Glomerular endothelial cell (primary cell): ENCODE data around the gene SPATA16. TPM values are rescaled to one million over a fixed set of nuclear protein-coding genes. Genes with fewer than 3 reads are reported as not detected.
"Not testable (repeated sequence)": the region's sequence is repeated elsewhere in the genome, so short reads cannot be mapped to it uniquely, and the experiment has no call there.

Source experiments
- DNase-seq: peaks from one replicate; pipeline ENCODE4 v3.0.0-alpha.2; 2011; ENCODE audit warnings: low read depth, low spot score; ENCODE audit errors: extremely low read depth
- total RNA-seq: library from RNA; depleted of rRNA; stranded (reverse); fragments of >200 nt; gene quantifications from 2 replicates; pipeline ENCODE4 v1.2.3, GENCODE V29; 2015

The SPATA16 gene
- total RNA-seq, 1 donor from 2014 or later: not detected

DNA sequence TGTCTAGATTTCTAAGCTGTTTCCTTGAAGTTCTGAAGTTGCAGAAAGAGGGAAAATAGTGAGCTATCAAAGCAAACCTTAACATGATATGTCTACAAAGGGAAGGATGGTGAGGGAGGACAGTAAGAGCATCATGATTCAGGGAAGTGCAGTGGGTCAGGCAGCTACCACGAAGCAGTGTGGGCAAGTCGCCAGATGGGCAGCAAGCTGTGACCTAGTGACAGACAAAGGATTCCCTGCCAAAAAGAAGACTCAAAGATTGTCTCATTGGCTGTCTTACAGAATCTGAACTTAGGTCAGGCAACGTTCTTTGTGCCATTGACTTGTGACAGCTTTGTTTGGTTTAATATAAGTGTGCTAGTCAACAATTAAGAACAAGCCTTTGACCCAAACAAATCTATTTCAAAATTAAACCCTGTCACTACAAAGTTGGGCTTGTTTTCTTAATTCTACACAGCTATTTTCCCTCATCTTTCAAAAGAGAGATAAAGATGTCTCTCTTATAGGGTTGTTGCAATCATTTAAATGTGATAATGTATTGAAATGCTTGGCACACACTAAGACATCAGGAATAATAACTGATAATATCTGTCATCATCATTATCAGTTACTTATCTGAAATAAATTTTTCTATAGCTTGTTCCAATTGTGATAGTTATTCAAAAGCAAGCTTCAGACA lies 237.3 kb downstream of the SPATA16 start:
- no peak for DNase-seq

DNA sequence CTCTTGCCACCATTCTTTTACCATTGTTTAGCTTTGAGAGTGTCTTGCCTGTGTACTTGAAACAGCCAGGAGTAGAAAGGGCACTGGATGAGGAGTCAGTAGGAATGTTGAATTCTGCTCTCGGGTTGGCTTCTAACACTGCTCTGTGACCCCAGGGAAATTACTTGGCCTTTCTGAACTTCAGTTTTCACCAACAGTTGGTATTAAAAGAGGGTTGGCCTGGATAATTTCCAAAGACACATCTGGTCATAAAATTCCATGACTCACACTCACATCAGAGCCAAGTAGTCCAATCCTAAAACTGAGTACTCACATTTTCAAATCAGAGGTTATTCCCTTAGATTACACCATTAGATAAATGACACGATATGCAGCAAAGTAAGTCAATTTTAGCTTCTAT lies 248.9 kb downstream of the SPATA16 start:
- no peak for DNase-seq

DNA sequence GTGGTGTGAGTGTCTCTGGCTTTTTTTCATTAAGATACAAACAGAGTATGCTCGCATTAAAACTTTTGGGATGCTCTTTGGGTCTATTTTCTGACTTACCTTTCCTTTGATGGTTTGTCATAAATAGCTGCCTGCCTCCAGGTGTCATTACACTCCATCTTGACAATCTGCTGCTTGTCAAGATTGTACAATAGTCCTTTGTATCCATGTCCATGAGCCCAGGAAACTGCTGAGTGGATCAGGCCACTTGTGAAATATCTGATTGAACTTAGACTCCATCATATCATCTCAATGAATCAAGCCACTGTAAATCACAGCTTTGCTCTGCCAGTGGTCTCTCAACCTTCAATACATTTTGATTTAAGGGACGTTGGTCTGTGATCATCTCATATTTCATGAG lies 255.3 kb downstream of the SPATA16 start:
- DNase-seq: no peak

DNA sequence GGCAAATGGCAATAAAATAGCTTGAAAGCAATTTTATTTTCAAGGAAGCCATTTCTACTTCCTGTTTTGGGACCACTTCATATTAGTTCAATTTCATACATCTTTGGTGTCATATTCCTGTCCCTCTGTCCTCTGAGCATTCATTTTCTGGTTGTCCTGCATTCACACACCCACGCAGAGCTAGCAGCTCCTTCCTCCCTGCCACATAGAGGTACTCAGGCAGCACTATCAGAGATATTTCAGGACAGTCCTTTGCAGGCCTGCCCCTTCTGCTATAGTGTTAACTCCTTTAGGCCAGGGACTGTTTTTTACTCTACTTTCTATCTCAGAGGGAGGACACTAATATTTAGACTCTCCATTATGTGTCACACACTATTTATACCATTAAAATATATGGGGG lies 258.5 kb downstream of the SPATA16 start:
- DNase-seq: no peak

DNA sequence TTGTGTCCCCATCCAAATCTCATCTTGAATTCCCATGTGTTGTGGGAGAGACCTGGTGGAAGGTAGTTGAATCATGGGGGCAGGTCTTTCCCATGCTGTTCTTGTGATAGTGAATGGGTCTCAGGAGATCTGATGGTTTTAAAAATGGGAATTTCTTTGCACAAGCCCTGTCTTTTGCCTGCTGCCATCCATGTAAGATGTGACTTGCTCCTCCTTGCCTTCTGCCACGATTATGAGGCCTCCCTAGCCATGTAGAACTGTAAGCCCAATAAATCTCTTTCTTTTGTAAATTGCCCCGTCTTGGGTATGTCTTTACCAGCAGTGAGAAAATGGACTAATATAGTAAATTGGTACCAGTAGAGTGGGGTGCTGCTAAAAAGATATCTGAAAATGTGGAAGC lies 261.7 kb downstream of the SPATA16 start:
- DNase-seq: not testable (repeated sequence)

DNA sequence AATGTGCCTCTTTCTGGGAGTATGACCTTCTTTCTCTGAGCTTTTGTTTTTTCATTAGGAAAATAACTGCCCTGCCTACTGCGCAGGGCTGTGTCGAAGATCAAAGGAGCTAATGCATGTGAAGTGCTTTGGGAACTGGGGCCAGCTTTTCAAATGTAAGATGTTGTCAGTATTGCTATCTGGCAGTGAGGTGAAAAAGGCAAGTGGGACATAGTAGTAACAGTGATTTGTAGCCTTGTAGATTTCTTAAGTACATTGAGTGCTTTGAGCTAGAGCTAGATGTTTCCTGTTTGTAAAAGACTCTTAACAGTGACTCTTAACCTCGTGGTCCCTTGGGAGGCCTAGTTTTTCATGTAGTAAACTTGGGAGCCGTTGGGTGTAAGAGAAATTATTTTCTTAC lies 264.0 kb downstream of the SPATA16 start:
- DNase-seq: no peak

DNA sequence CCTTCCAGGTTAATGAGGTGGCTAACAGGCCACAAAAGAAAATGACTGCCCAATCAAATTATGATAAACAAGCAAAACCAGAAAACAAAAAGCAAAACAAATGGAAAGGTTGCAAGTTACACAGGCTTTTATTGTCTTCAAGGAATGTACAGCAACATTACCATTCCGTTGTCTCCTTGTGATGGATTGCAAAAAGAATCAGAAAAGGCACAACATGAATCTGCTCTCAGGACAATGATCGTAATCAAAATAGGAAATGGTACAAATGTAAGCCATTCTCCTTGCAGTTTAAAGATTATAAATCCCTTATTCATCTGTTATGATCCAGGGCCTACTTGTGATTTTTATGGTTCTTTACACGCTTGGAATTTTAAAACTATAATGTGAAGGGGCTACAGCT lies 264.7 kb downstream of the SPATA16 start:
- no peak for DNase-seq

DNA sequence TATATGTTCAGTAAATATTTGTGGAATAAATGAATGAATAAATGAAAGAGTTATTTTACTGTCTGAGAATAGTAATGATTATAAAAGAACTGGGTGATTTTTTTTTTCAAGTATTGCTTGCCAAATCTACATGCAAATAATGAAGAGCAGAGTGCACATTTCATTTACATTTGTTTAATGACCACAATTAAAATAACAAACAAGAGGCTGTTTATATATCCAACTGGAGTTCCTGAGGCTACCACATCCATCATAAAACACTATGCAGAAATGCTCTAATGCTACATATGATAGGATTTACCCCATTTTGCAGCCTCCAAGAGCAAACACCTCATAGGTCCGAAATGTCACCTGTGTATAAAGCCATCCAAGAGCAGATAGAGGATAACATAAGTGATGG lies 266.0 kb downstream of the SPATA16 start:
- no peak for DNase-seq

DNA sequence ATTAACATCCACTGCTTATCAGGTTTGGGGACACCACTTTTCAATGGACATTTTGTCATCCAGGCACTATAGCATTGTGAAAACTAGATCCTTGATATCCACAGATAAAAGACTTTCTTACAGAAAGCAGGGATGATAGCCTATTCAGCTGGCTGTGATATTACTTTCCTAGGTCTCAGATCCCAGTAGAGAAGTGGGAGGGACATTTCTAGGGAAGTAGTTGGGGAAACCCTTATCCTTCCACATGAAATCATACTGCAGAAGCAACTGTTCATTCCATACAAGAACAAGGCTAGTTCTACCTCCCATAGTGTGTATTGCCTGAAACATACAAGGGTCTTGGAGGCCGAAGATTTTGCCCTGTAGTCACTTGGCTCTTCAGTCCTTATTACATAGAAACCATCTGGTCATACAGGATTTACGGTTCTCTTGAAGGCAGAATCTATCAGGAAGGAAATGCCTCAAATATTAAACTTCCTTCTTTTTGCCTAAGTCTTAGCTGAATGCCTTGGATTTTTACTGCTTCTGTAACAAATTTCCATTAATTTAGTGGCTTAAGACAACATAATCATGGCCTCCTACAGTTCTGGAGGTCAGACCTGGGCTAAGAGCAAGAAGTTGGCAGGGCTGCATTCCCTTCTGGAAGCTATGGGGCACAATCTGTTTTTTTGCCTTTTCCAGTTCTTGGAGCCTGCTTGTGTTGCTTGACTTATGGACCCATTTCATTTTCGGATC lies 271.1 kb downstream of the SPATA16 start:
- no peak for DNase-seq

DNA sequence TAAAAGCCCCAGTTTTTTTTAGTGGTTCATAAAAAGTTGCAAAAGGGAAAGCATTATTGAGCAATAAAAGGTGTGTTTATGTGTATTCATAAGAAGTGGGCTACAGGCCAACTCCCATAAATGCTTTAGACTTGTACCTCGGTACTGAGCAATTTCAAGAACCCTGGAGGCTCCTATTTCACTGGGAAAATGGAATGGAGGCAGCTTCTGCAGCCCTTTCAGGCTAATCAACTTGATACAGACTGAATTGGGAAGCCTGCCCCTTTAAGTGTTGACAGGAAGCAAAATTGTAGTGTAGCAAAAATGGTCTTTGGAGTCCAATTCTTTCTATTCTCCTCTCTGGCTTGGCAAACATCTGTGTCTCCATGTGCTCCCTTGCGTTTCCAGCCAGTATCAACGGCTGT lies 271.7 kb downstream of the SPATA16 start:
- DNase-seq: no peak

DNA sequence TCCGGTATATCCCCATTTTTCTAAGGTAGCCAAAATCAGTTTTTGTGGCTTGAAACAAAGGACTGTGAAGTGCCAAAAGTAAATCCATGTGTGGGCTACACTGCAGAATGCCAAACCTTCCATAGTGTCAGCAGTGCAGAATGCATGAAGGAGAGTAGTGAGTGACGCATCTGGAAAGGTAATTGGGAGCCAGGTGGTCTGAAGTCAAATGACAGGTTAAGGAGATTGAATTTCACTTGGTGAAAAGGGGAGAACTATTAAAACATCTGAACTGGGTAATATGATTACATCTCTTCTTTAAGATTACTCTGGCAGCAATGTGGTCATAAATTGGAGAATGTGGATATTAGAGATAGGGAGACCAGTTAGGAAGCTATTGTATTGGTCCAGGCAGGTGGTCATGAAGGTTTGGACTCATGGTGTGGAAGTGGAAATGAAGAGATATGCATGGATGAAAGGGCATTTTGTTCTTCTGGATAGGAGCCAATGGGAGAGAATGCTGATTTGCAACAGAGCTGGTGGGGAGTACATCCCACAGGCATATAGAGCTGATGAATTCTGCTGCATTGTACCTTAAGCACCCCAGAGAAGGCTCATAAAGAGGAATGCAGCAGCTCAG lies 272.3 kb downstream of the SPATA16 start:
- DNase-seq: no peak

DNA sequence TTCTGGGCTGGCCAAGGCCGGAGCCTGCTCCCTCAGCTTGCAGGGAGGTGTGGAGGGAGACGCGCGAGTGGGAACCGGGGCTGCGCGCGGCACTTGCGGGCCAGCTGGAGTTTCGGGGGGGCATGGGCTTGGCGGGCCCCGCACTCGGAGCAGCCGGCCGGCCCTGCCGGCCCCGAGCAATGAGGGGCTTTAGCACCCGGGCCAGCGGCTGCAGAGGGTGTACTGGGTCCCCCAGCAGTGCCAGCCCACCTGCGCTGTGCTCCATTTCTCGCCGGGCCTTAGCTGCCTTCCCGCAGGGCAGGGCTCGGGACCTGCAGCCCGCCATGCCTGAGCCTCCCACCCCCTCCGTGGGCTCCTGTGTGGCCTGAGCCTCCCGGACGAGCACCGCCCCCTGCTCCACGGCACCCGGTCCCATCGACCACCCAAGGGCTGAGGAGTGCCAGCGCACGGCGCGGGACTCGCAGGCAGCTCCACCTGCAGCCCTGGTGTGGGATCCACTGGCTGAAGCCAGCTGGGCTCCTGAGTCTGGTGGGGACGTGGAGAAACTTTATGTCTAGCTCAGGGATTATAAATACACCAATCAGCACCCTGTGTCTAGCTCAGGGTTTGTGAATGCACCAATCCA lies 274.2 kb downstream of the SPATA16 start:
- not testable (repeated sequence) for DNase-seq

DNA sequence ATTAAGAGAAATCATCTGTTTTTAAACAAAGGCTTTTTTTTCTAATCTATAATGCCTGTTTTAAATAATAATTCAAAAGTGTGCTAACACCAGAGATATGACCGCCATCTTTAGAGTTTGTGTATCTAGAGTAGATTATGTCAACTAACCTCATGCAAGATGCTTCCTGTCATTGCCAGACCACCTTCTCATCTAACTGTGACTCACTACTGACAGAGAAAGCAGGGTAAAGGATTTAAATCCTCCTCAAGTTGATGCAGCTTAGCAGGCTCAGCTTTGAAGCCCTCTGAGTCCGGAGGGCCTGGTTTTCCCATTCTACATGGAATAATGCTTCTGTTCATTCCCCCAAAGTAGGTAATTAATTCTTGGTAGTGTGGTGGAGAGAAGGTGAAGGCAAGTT lies 282.0 kb downstream of the SPATA16 start:
- DNase-seq: no peak

DNA sequence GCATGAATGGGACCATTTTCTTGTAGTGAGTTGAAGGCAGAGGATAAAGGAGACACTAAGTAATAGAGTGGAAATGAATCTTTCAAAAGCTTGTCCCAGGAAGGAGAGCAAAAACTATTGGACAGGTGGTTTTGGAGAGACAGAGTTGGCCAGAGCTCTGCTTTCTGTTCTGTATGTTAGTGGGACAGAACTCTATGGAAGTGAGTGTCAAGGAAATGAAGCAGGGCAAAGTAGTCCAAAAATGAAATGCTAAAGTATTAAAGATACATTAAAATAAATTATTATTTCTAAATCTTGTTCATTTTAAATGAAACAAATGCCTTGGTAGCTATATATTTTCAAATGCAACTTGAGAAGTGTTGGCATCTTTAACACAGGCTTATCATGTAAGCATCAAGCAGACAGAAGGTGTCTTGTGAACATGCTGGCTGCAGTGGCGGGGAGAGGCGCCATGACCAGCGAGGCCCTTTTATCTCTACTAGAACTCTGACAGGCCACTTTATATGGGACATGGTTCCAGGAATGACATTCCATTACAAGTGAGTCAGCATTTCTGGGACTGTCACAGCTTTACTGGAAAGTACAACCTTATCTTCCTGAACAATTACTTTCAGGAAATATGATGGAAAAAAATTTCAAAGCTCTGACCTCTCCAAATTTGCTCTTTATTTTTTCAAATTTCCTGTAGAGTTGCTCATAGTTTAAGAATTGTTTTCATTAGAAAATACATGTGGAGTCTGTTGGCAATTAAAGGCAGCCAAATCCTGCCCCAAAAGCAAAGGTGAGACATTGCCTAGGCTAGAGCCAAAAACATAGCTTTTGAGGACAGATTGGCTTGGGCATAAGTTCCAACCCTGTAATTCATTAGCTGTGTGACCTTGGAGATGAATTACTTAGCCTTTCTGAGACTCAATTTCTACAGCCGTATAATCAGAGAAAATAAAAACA lies 284.0 kb downstream of the SPATA16 start:
- DNase-seq: peak; percentile 68

DNA sequence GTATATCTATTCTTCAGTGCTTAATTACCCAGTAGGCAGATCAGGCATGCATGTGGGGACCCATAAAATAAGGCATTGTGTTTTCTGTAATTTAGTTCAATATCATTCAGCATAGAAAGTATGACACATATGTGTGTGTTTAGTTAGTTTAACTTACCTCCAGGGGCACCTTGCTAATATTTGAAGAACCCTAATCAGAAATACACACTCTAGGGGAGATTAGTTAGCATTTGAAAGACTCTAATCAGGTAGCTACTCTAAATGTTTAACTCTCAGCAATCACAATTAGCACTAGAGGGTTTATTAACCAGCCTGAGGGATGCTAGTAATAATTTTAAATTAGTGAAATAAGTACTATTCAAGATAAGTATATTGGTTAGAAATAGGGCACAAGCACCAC lies 286.0 kb downstream of the SPATA16 start:
- no peak for DNase-seq

DNA sequence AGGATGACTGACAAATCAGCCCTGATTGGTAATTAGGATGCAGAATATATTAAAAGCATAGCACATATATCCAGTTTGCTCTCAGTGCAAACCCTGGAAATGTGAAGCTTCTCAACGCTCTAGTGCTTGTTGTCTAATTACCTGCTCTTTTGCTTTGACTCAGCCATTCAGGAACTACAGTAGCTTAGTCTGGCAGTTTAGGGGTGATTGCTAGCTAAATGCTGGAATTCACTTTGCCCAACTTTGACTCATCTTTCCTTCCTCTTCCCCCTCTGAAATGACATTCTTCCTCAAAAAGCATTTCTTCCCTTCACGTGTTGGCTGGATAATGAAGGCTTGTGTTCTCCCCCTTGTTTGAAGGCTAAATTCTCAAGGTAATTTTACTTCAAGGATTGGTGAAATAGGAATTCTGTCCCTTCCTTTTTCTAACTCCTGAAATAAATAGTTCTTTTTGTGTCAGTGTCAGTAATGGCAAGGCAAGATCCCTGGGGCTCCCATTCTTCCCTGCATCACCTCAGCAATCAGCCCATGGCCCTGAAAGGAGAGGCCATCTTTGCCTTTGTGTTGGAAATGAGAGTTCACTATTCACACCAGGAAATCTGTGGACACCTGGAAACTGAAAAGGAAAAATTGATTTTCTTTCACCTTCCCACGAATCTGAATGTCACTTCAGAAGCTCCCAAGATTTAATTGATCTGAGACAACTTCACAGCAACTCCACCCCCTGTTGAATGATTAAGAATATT lies 286.9 kb downstream of the SPATA16 start:
- DNase-seq: no peak

DNA sequence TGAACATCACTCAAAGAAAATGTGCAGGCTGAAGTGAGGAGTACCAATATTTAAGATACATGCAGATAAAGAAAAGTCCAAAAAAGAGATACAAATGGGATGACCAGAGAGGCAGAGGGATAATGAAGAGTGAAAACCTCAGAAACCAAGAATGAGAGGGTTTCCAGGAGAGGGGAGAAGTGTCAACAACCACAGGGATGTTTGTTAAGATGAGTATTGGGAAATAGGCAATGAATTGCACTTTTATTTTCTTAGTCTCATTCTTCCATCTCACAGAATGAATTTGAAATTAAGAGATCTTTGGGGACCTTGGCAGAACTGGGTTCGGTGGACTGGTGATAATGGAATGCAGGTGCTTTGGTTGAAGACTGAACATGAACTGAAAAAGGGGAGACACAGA lies 288.0 kb downstream of the SPATA16 start:
- no peak for DNase-seq

DNA sequence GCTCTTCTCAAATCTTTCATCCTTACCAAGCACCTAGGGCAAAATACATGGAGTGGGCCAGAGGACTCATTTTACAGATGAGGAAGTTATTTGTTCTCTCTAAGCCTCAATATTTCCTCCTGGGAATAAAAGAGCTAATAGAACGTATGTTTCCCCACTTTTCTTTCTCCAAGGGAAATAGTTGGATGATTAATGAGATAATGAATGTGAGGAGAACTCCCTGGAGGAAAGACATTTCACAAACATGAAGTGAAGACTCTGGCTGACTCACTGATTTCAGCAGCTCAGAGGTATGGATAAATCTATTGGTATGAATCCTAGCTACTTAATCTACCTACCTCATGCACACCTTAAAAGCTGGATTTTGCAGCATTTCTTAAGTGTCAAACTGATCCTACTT lies 292.1 kb downstream of the SPATA16 start:
- DNase-seq: no peak

DNA sequence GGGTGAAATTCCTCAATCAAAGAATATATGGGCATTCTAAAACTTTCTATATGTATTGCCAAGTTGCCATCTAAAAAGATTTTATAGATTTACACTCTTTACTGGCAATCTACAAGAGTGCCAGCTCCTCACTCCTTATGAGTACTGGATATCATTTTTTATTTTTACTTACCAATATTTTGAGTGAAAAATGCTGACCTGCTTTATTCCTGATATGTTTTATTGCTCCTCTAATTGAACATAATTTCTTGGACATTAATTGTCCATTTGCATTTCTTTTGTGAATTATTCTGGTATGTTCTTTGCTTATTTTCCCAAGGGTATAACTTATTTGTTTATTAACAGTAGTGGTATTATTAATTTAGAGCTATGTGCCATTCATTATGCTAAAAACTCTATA lies 293.7 kb downstream of the SPATA16 start:
- DNase-seq: no peak

DNA sequence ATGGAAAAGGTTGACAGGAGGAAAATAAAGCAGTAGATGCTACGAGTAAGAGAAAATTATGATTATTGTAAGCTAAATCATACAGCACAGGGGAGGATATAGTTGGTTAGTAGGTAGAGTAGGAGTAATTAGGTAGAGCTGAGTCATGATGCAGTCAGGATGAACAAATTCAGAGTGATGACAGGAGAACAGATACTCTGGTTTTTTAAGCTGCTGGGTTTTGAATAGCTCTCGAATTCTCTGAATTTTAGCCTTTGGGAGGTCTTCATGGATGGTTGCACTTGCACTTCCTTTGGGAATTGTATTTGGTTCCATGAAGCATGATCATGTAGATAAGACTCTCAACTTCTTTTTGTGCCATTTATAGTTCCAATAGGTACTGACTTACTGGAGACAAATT lies 294.3 kb downstream of the SPATA16 start:
- DNase-seq: no peak
